DMS53 (cell line): ENCODE results near the gene GPR142.
"Not testable (repeated sequence)": the region's sequence is repeated elsewhere in the genome, so short reads cannot be mapped to it uniquely, and the experiment has no call there.

ENCODE experiments used
- DNase-seq: peaks from one replicate; lab custom pipeline; 2025; lab: John Stamatoyannopoulos, UW

The GPR142 gene

DNA sequence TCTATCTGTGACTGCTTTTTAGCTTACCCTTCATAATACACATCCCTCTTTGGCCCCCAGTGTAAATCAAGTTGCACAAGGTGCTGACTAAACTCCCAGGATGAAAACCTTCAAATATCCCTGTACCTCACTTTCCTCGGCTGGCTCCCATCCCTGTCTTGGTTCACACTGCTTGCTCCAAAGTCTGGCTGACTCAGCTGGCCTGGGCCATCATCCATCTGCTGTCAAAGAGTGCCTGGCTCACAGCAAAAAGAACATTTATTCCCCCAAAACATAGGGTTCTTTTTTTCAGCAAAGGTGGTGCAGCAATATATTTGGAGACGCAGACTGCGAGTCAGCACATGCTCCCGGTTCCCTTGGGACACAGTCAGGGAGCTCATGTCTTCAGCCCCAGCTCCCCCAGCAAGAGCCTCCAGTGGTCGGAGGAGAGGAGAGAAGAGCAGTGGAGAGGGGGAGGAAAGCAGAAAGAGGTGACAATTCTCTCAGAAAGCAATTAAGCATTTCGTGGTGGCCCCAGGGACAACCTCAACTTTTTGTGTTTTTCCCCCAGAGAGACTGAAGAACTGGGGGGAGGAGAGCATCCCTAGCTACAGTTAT, 26.1 kb downstream of the GPR142 start:
- DNase-seq = no peak

DNA sequence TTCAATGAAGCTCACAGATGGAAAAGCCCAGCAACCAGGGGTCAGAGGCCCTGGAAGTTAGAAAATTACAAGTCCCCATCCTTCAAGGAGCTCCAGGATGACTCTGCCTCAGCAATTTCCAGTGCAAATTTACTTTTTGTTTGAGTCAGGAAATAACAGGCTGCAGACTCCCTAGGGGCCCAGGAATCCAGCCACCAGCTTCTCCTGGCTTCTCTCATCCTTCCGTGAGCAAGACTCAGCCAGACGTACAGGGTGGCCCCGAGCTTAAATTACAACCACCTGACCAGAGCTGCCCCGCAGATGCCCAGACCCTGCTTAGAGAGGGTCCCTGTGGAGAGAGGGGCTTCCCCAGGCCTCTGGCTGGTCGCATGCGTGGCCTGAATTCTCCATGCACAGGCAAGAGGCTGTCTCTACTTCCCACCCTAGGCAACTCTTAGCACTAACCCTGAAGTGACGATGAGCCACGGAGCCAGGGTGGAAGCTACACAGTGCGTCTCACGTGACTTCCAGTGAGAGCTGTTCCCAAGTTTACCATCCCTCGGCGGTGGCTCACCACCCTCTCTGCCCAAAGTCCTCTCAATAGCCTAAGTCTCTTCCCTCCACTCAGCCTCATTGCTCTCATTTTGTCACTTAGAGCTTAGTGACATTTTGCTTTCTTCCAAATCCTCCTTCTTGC, 27.1 kb downstream of the GPR142 start:
- DNase-seq = no peak

DNA sequence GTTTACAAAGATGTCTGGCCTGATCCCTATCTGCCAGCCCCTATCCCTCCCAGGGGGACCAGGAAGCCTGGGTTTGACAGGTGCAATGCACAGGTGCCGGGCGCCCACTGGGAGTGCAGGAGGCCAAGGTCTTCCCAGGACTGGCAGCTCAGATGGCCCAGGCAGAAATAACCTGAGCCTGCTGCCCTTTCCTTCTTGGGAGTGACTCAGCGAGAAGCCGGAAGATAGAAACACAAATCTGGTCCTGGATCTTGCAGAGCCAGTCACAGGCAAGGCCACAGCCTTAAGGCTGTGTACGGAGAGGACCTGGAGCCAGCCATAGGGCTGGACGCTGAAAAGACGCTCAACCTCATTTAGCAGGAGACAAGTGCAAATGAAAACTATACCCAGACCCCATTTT, 27.7 kb downstream of the GPR142 start:
- DNase-seq = no peak

DNA sequence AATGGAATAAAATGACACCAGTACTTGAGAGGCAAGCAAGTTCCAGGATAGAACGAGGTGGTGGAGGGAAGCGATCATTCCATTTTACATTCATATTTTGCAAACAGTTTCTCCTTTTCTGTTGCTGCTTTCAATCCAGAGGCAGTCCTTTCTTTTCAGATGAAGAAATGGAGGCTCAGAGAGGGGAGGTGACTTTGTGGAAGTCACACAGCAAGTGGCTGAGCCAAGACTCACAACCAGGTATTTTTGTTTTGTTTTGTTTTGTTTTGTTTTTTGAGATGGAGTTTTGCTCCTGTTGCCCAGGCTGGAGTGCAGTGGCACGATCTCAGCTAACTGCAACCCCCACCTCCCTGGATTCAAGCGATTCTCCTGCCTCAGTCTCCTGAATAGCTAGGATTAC, 29.3 kb downstream of the GPR142 start:
- no peak for DNase-seq

DNA sequence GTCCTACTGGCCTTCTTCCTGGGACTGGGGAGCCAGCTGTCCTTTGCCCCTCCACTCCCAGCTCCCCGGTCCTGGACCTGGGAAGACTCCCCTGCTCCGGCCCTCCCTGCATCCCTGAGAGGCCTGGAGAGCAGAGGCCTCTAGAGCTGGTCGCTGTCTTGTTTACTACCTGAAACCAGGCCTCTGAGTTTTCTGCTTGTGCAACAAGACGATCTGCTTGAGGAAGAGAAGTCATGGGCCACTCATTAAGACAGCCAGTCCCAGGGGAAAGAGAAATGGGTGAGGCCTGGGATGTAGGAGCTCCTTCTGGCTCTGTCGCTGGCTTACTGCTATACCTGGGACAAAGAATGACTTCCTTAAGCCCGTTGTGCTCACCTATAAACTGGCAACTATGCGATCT, 34.7 kb downstream of the GPR142 start:
- no peak for DNase-seq

DNA sequence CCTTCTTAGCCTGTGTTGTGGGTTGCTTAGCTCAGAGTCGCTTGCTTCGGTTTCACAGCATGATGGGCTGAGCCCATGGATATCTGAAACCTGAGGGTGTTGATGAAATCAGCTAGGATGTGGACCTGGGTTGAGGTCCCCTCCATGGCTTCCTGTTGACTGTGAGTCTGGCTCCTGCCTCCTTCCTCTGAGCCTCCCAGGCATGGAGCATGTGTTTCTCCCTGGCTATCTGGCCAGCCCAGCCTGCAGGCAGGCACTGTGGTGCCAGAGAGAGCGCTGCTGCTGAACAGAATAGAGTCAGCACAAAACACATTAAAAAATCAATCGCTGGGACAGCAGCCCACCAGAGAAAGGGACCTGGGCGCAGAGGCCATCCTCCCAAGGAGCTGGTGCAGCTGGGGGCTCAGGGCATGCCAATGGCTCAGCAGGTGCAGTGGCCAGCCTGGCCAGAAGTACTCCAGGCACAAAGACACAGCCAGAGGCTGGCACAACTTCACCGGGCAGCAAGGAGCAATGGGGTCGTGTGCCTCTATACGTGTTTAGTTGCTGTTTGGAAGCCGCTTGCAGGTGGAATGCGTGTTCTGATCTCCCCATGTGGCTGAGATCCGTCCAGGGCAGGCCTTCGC, 36.3 kb downstream of the GPR142 start:
- DNase-seq = no peak

DNA sequence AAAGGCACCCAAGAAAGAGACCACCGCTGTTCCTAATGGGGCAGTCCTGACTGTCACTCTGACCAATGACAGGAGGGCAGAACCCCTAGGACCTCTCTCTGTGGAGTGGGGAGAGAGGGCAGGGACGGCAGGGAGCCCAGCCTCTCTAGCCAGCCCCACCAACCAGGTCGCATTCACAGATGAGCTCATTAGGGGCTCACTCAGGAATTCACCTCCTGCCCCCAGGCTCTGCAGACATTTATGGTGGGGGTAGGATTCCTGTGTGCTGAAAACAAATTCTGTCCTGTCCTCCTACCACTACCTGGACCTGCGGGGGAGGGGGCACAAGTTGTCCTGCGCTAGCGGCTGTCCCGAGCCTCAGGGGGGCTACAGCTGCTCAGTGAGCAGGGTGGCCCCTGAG, 36.9 kb downstream of the GPR142 start:
- DNase-seq = no peak

DNA sequence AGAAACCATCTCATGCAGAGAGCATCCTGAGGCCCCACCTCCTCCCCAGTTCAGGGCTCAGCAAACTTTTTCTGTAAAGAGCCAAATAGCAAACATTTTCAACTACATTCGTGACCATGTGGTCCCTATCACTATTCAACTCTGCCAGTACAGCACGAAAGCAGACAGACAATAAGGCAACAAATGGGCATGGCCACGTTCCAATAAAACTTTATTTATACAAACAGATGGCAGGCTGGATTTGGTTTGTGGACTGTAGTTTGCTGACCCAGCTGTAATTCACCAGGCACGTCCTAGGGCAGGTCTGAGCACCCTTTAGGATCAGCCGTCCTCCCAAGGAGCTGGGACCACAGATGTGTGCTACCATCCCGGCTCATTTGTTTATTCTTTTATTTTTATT, 37.5 kb downstream of the GPR142 start:
- DNase-seq = no peak

DNA sequence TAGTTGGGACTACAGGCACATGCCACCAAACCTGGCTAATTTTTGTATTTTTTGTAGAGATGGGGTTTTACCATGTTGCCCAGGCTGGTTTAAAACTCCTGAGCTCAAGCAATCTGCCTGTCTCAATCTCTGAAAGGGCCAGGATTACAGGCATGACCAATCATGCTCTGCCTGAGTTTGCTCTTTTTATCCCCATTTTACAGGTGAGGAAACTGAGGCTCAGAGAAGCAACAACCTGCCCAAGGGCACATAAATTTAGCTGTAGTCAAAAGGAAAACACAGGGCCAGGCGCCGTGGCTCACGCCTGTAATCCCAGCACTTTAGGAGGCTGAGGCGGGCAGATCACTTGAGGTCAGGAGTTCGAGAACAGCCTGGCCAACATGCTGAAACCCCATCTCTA, 38.0 kb downstream of the GPR142 start:
- DNase-seq = not testable (repeated sequence)

DNA sequence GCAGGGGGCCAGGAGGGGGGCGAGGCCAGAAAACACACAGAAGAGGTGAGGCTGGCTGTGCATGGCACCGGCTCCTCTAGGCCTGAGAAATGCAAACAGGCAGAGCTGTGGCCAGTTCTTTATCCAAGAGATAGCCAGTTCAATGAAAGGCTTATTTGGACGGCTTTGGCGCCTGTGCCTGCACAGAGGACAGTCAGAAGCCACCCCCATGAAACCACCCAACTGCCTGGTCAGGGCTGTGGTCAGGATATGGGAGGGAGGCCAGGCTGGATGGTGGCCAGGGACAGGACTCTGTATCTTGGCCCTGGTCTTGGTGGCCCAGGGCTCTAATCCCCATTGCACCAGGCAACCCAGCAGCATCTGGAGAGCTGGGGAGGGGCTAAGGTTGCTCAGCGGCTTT, 40.1 kb downstream of the GPR142 start:
- no peak for DNase-seq

DNA sequence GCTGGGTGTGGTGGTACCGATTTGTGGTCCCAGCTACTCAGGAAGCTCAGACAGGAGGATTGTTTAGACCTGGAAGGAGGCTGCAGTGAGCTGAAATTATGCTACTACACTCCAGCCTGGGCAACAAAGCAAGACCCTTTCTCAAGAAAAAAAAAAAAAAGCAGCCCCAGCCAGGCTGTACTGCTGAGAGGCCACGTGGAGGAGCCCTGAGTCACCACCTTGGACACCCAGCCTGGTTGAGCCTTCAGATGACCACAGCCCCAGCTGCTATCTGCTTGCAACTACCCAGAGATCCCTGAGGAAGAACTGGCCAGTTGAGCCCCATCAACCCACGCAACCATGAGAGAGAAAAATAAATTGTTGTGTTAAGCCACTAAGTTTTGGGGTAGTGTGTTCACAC, 41.0 kb downstream of the GPR142 start:
- peak; percentile 92 for DNase-seq

DNA sequence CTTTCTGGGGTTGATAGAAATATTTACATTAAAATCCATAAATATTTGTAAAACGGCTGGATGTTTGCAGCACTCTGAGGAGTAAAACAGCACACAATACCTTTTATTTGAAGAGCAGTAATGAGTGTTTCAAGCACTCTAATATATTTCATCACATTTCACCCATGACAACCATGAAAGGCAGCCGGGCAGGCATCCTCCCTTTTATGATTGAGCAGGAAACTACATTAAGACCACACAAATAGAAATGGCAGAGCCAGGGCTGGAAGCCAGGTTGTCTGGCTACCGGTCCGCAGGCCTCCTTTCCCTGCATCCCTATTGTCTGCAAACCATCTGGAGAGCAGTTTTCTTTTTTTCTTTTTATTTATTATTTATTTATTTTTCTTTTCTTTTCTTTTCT, 41.5 kb downstream of the GPR142 start:
- peak; percentile 98 for DNase-seq

DNA sequence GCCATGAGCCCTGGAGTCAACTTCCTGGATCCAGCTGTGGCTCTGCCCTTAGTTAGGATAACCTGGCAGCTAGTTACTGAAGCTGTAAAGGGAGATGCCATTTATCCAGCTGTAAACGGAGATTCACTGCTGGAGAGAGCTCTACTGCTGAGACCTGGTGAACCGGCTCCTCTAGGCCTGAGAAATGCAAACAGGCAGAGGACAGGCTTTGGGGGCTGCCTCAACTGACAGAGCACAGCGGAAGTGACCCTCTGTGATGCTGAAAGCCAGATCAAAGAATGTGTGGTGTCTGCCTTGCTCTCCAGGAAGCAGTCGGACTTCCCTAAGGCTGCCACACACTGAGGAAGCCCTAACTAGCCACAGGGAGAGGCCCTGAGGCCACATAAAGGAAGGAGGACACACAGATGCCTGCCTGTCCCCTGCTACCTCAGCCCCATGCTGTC, 42.7 kb downstream of the GPR142 start:
- peak; percentile 75 for DNase-seq

DNA sequence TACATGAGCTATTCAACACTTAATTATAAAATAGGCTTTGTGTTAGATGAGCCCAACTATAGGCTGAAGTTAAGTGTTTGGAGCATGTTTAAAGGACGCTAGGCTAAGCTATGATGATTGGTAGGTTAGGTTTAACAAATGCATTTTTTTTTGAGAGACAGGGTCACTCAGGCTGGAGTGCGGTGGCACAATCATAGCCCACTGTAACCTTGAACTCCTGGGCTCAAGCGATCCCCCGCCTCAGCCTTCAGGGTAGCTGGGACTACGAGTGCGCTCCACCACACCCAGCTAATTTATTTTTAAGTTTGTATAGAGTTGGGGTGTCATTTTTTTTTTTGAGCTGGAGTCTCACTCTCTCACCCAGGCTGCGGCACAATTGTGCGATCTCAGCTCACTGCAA, 45.3 kb downstream of the GPR142 start:
- no peak for DNase-seq

DNA sequence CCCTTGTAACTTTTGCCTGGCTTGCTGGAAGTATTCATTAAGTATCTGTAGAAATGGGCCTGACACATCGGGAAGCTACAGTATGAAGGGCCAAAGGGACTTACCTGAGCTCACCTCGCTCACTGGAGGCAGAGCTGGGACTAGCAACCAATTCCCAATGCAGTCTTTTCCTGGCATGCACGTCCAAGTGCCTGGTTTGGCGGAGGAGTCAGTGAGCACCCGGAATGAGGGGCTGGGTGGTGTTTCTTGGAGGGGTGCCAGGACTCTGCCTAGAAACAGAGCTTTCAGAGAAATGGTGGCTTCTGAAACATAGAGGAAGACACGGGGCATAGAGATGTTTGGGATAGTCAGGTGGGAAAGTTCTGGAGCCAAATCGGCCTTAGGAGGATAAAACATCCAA, 46.2 kb downstream of the GPR142 start:
- no peak for DNase-seq

DNA sequence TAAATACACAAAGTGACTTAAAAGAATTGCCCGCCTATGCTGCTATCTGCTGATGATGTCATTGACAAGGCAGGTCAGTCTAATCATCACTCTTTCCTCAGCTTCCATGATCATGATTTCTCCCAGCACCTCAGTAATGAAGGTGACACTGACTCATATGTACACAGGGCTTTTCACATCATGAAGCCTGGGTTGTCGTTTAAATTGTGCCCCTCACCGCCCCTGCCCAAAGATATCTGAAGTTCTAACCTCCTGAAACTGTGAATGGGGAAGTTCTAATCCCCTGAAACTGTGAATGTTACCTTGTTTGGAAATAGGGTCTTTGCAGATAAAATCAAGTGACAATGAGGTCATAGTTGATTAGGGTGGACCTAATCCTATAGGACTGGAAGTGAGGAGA, 47.2 kb downstream of the GPR142 start:
- DNase-seq = peak; percentile 42

DNA sequence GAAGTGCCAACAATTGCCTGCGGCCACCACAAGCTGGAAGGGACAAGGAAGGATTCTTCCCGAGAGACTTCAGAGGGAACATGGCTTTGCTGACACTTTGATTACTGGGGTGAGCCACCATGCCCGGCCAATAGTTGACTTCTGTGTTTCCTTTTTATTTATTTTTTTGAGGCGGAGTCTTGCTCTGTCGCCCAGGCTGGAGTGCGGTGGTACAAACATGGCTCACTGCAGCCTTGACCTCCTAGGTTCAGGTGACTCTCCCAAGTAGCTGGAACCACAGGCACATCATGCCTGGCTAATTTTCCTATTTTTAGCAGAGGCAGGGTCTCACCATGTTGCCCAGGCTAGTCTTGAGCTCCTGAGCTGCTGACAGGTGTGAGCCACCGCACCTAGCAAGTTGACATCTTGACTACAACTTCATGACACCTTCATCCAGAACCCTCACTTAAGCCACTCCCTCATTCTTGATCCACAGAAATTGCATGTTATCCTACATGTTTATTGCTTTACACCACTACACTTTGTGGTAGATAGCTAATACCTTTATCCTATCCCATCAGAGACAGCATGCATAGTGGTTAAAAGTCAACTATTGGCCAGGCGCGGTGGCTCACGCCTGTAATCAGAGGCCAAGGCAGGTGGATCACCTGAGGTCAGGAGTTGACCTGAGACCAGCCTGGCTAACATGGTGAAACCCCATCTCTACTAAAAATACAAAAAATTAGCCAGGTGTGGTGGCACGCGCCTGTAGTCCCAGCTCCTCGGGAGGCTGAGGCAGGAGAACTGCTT, 48.5 kb downstream of the GPR142 start:
- DNase-seq = no peak

DNA sequence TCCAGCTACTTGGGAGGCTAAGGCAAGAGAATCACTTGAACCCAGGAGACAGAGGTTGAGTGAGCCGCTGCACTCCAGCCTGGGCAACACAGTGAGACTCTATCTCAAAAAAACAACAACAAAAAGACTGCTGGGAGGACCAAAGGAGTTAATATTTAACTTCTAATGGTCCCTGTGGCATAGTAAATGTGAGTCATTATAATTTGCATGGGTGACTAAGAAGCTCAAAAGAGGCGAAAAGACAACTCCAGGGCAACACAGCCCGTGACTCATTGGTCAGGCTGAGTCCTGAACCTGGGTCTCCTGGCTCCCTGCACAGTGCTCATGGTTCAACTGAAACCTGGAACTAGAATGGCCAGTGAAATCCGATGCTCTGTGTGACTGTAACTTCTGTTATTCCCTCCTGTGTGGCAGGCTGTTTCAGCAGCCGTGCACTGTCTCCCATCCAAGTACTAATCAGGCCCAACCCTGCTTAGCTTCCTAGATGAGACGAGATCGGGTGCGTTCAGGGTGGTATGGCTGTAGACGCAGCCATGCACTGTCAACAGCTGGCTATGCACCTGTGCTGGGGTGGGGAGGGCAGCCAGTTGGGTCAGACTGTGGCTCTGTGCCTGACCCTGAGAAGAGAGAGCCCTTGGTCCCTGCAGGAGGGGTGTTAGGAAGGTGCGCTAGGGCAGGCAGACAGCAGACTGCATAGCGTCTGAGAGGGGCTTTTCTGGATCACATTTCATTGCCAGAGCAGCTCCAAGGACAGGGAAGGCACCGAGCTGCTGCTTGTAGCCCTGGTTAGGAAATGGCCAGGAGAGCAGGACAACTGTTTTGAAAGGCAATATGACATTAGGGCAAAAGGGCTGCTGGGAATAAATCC, 50.1 kb downstream of the GPR142 start:
- DNase-seq = peak; percentile 94

DNA sequence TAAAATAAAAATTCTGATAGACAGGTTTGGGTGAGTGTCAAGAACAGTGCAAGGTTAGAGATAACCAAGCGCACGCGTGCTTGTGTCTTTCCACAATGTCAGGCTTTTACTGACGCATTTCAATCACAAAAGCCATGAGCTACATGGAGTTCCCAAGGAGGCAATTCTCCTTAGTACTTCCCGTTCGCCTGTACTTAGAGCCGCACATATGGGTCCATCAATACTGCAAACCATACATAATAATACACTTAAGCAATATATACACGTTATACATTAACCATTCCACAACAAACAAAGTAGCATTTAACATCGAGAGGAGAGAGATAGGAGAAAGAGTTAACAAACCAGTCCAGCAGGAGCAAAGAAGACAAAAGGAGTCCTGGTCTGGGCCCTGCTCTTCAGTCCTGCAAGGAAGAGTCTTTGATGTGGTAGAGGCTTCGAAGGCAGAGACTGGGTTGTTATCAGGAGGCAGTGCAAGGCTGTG, 52.7 kb downstream of the GPR142 start:
- DNase-seq = peak; percentile 67
